IMR-90 (cell line): ENCODE measurements around the gene SEC14L6. TPM values are rescaled to one million over a fixed set of nuclear protein-coding genes. Genes with fewer than 3 reads are reported as not detected.

Source experiments
- ATAC-seq: fragments of 200-7000 bp; cut with Tn5 transposase; 2 replicates; pipeline ENCODE4 v1.9.1; 2020; ENCODE audit warnings: low read depth, mild to moderate bottlenecking, moderate library complexity
- BruUV-seq: library from RNA; stranded (reverse); fragments of 400-500 nt; replicated peaks from 2 replicates; lab custom pipeline; 2021; lab: Mats Ljungman, UMichigan
- CTCF ChIA-PET: fragments of 300-600 bp; formaldehyde crosslinking; extraction: SDS; loops from one replicate; lab custom pipeline; 2021; ENCODE audit warnings: antibody characterized with exemption; lab: Yijun Ruan, JAX
- POLR2A ChIA-PET: fragments of 300-600 bp; sonication (Branson Sonifier 250); formaldehyde crosslinking; loops from one replicate; lab custom pipeline; 2022; ENCODE audit warnings: antibody characterized with exemption; ENCODE audit not compliant: unreplicated experiment; lab: Charles Lee
- DNase-seq: peaks from one replicate; pipeline ENCODE4 v3.0.0; 2013
- H2AFZ ChIP-seq: replicated peaks from 2 replicates; pipeline ENCODE3; 2013; ENCODE audit warnings: low read length, mild to moderate bottlenecking; ENCODE audit not compliant: poor library complexity
- H2AK5ac ChIP-seq: 2 replicates; pipeline ENCODE4 v1.6.1; 2013; ENCODE audit warnings: low read depth, low read length, inconsistent platforms
- H2AK9ac ChIP-seq: replicated peaks from 2 replicates; pipeline ENCODE3; 2013; ENCODE audit warnings: mild to moderate bottlenecking, low read depth, low read length, moderate library complexity; ENCODE audit not compliant: poor library complexity
- H2BK120ac ChIP-seq: 2 replicates; pipeline ENCODE4 v1.6.1; 2013; ENCODE audit warnings: low read depth, low read length, inconsistent platforms
- H2BK15ac ChIP-seq: 3 replicates; pipeline ENCODE4 v1.6.1; 2013; ENCODE audit warnings: low read depth, low read length, inconsistent platforms
- H2BK20ac ChIP-seq: 2 replicates; pipeline ENCODE4 v1.6.1; 2013; ENCODE audit warnings: low read depth, mild to moderate bottlenecking, inconsistent platforms, low read length, moderate library complexity
- H2BK5ac ChIP-seq: 2 replicates; pipeline ENCODE4 v1.6.1; 2013; ENCODE audit warnings: mild to moderate bottlenecking, low read depth, low read length, inconsistent platforms; ENCODE audit not compliant: poor library complexity, severe bottlenecking
- H3K14ac ChIP-seq: replicated peaks from 2 replicates; pipeline ENCODE4 v1.6.1; 2013; ENCODE audit warnings: low read depth, low read length, inconsistent platforms
- H3K18ac ChIP-seq: 2 replicates; pipeline ENCODE4 v1.6.1; 2013; ENCODE audit warnings: low read depth, low read length, control low read depth
- H3K23ac ChIP-seq: 2 replicates; pipeline ENCODE4 v1.6.1; 2013; ENCODE audit warnings: low read depth, low read length, inconsistent platforms
- H3K27ac ChIP-seq: 2 replicates; pipeline ENCODE4 v1.5.1; 2013; ENCODE audit warnings: mild to moderate bottlenecking, control low read depth, low read length; ENCODE audit not compliant: insufficient read depth
- H3K27me3 ChIP-seq: 2 replicates; pipeline ENCODE4 v1.6.1; 2013; ENCODE audit warnings: low read length; ENCODE audit not compliant: control insufficient read depth, insufficient read depth
- H3K36me3 ChIP-seq: 2 replicates; pipeline ENCODE4 v1.6.1; 2013; ENCODE audit warnings: low read length, mixed read lengths; ENCODE audit not compliant: control insufficient read depth, insufficient read depth
- H3K4ac ChIP-seq: 2 replicates; pipeline ENCODE4 v1.6.1; 2013; ENCODE audit warnings: low read depth, low read length, inconsistent platforms
- H3K4me1 ChIP-seq: 2 replicates; pipeline ENCODE4 v1.6.1; 2013; ENCODE audit warnings: low read length, mixed read lengths; ENCODE audit not compliant: control insufficient read depth, insufficient read depth
- H3K4me2 ChIP-seq: 2 replicates; pipeline ENCODE4 v1.6.1; 2013; ENCODE audit warnings: low read depth, mild to moderate bottlenecking, control low read depth, low read length, moderate library complexity
- H3K4me3 ChIP-seq: 2 replicates; pipeline ENCODE4 v1.5.1; 2013; ENCODE audit warnings: low read depth, mild to moderate bottlenecking, control low read depth, low read length, moderate library complexity; ENCODE audit not compliant: insufficient read depth
- H3K56ac ChIP-seq: 2 replicates; pipeline ENCODE4 v1.6.1; 2013; ENCODE audit warnings: low read length, inconsistent platforms; ENCODE audit not compliant: insufficient read depth; ENCODE audit errors: extremely low read depth
- H3K79me1 ChIP-seq, 2 experiments: 2 replicates each; pipeline ENCODE4 v1.6.1; 2013; ENCODE audit warnings: low read length in 2 of 2, inconsistent platforms in 1 of 2, low read depth in 1 of 2
- H3K9ac ChIP-seq: 2 replicates; pipeline ENCODE4 v1.6.1; 2013; ENCODE audit warnings: low read depth, low read length, control low read depth
- H3K9me1 ChIP-seq: 2 replicates; pipeline ENCODE4 v1.6.1; 2013; ENCODE audit warnings: low read length, inconsistent platforms; ENCODE audit not compliant: insufficient read depth
- H3K9me3 ChIP-seq: 2 replicates; pipeline ENCODE4 v1.6.1; 2013; ENCODE audit warnings: low read length; ENCODE audit not compliant: control insufficient read depth, insufficient read depth
- H4K20me1 ChIP-seq: 2 replicates; pipeline ENCODE4 v1.6.1; 2013; ENCODE audit warnings: low read length, inconsistent platforms; ENCODE audit not compliant: insufficient read depth
- H4K5ac ChIP-seq: 2 replicates; pipeline ENCODE4 v1.6.1; 2013; ENCODE audit warnings: mild to moderate bottlenecking, low read depth, low read length, control low read depth
- H4K8ac ChIP-seq, 2 experiments: 2 replicates each; pipeline ENCODE4 v1.6.1; 2013; ENCODE audit warnings: low read depth in 2 of 2, low read length in 2 of 2, control low read depth in 1 of 2, inconsistent platforms in 1 of 2
- H4K91ac ChIP-seq: 2 replicates; pipeline ENCODE4 v1.6.1; 2013; ENCODE audit warnings: low read depth, low read length, inconsistent platforms; ENCODE audit not compliant: insufficient read depth
- CEBPB ChIP-seq: IDR thresholded peaks from 2 replicates; pipeline ENCODE4 v1.6.1; 2012; ENCODE audit warnings: low read depth, low read length, improper control_type of control experiment
- CHD1 ChIP-seq: IDR thresholded peaks from 2 replicates; pipeline ENCODE4 v1.6.1; 2012; ENCODE audit warnings: low read depth, low read length, improper control_type of control experiment
- FOS ChIP-seq: fragments of 150-350 bp; IDR thresholded peaks from 2 replicates; pipeline ENCODE4 v1.6.1; 2016; ENCODE audit warnings: low read depth, low read length
- MAFK ChIP-seq: IDR thresholded peaks from 2 replicates; pipeline ENCODE4 v1.6.1; 2012; ENCODE audit warnings: low read depth, low read length, improper control_type of control experiment
- MAZ ChIP-seq: IDR thresholded peaks from 2 replicates; pipeline ENCODE4 v1.6.1; 2012; ENCODE audit warnings: low read depth, mild to moderate bottlenecking, low read length, improper control_type of control experiment, moderate library complexity, borderline replicate concordance
- NFE2L2 ChIP-seq: fragments of 150-350 bp; IDR thresholded peaks from 2 replicates; pipeline ENCODE4 v1.6.1; 2016; ENCODE audit warnings: low read depth, mild to moderate bottlenecking, low read length
- POLR2A ChIP-seq: IDR thresholded peaks from 2 replicates; pipeline ENCODE4 v1.6.1; 2012; ENCODE audit warnings: mild to moderate bottlenecking, low read depth, low read length
- RCOR1 ChIP-seq: IDR thresholded peaks from 2 replicates; pipeline ENCODE4 v1.6.1; 2012; ENCODE audit warnings: mild to moderate bottlenecking, low read length, improper control_type of control experiment; ENCODE audit not compliant: insufficient replicate concordance
- WGBS, 2 experiments: methylation state at CpG; one replicate each; pipeline versions ENCODE4 v1.1.5 to v1.1.7; 2013; ENCODE audit warnings: missing lambda C conversion rate in 2 of 2; ENCODE audit not compliant: insufficient read length in 1 of 2; ENCODE audit errors: extremely low coverage in 2 of 2; 5-methylcytosine and 5-hydroxymethylcytosine counted together
- dilution Hi-C: fragments of 300-500 bp; cut with HindIII; formaldehyde crosslinking; loops from one replicate; pipeline ENCODE4 v1.14.3; 2018; ENCODE audit warnings: low sequenced_read_pairs; ENCODE audit not compliant: unreplicated experiment
- in situ Hi-C: fragments of 300-500 bp; cut with MboI; formaldehyde crosslinking; loops from 3 replicates; pipeline ENCODE4 v1.14.3; 2019; ENCODE audit warnings: low sequenced_read_pairs, inconsistent platforms, mixed read lengths
- intact Hi-C: fragments of 100-400 bp; cut with micrococcal nuclease; formaldehyde crosslinking; loops from 2 replicates; pipeline ENCODE4 v1.10.0; 2022
- polyA plus RNA-seq, 3 experiments: library from polyadenylated mRNA; depleted of rRNA; stranded (reverse); fragments of >200 nt; gene quantifications; 2 replicates each; pipeline ENCODE4 v1.2.3, GENCODE V29; 2012; ENCODE audit warnings: low replicate concordance in 1 of 3
- total RNA-seq: library from RNA; depleted of rRNA; stranded (reverse); fragments of >200 nt; gene quantifications from 2 replicates; pipeline ENCODE4 v1.2.3, GENCODE V29; 2012
- TF ChIP-seq, protein P1 (sequence below): fragments of 150-350 bp; IDR thresholded peaks from 2 replicates; pipeline ENCODE4 v1.6.1; 2016; ENCODE audit warnings: low read depth, mild to moderate bottlenecking, low read length, moderate library complexity, borderline replicate concordance
- TF ChIP-seq, protein P2 (sequence below): conservative IDR thresholded peaks from 2 replicates; pipeline ENCODE4 v1.5.1; 2012; ENCODE audit warnings: mild to moderate bottlenecking, low read depth, low read length, improper control_type of control experiment
- TF ChIP-seq, protein P3 (sequence below): fragments of 150-350 bp; IDR thresholded peaks from 2 replicates; pipeline ENCODE4 v1.6.1; 2017; ENCODE audit warnings: mild to moderate bottlenecking, antibody characterized with exemption, low read length, low read depth

SEC14L6 gene
- total and polyA plus RNA-seq, 2 of the 4 experiments (the other 2 are of a cell fraction), result 0.09 TPM; not detected in 1

DNA sequence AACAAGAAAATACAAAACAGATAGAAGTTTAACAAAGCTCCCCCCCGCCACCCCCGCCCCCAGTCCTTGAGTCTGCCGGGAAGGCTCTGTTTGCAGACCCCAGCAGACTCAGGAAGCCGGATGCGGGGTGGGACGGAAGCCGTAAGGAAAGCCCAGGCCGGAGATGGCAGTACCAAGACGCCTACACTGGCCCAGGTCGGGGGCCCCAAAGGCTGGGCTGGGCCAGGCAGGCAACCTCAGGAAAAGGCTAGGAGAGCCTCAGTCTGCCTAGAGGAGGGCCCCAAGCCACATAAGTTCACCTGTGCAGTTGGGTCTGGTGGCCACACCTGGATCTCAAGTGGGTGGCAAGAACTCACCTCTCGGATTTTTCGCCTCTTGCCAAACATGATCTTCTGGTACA lies 31.9 kb upstream of the SEC14L6 start:
- CTCF ChIA-PET, result no interaction called here
- Histone ChIP-seq H2BK5ac (no peak overlapping the region), H3K4me2 (no peak overlapping the region), H3K4me3 (no peak overlapping the region), H3K4ac (no peak overlapping the region), H3K4me1 (peaks cover 9% of the 10 kb centered on the region), H4K91ac (no peak overlapping the region), H3K79me1 (0 out of 4 replicates have a peak, but pooled peaks cover 0 to 3% of the 10 kb centered on the region in 2 experiments), H4K8ac (no peak overlapping the region), H3K9me3 (no peaks in the 10 kb centered on the region), H3K9me1 (peaks cover 7% of the 10 kb centered on the region; the same call in 1 of the 2 replicates), H4K5ac (no peak overlapping the region), H2AFZ (no peak overlapping the region), H2AK9ac (no peak overlapping the region), H2BK15ac (no peak overlapping the region), H3K23ac (no peak overlapping the region), H3K27ac (no peak overlapping the region), H2AK5ac (no peak overlapping the region), H4K20me1 (0 out of 2 replicates have a peak, but pooled peaks cover 5% of the 10 kb centered on the region), H3K9ac (no peak overlapping the region), H3K18ac (no peak overlapping the region), H3K14ac (no peak overlapping the region), H2BK20ac (no peak overlapping the region), H3K36me3 (peaks cover 72% of the 10 kb centered on the region), H3K56ac (no peak overlapping the region), H3K27me3 (peaks cover 3% of the 10 kb centered on the region; the same call in 1 of the 2 replicates), H2BK120ac (no peak overlapping the region)
- dilution Hi-C loops (no loop called here), in situ Hi-C loops (no loop called here), intact Hi-C loops (no loop called here)
- WGBS, 2 experiments, result 96% methylated on average over 10 of the region's 12 CpGs; no CpG with 5 or more reads in 1 of the 2 experiments
- POLR2A ChIA-PET, result no interaction called here
- no peak for TF ChIP-seq FOS
- TF ChIP-seq, protein P1, sequence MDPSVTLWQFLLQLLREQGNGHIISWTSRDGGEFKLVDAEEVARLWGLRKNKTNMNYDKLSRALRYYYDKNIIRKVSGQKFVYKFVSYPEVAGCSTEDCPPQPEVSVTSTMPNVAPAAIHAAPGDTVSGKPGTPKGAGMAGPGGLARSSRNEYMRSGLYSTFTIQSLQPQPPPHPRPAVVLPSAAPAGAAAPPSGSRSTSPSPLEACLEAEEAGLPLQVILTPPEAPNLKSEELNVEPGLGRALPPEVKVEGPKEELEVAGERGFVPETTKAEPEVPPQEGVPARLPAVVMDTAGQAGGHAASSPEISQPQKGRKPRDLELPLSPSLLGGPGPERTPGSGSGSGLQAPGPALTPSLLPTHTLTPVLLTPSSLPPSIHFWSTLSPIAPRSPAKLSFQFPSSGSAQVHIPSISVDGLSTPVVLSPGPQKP, result no peak
- TF ChIP-seq POLR2A, result no peak
- TF ChIP-seq MAFK, result no peak
- no peak for TF ChIP-seq NFE2L2
- TF ChIP-seq CHD1, result no peak
- TF ChIP-seq, protein P2, sequence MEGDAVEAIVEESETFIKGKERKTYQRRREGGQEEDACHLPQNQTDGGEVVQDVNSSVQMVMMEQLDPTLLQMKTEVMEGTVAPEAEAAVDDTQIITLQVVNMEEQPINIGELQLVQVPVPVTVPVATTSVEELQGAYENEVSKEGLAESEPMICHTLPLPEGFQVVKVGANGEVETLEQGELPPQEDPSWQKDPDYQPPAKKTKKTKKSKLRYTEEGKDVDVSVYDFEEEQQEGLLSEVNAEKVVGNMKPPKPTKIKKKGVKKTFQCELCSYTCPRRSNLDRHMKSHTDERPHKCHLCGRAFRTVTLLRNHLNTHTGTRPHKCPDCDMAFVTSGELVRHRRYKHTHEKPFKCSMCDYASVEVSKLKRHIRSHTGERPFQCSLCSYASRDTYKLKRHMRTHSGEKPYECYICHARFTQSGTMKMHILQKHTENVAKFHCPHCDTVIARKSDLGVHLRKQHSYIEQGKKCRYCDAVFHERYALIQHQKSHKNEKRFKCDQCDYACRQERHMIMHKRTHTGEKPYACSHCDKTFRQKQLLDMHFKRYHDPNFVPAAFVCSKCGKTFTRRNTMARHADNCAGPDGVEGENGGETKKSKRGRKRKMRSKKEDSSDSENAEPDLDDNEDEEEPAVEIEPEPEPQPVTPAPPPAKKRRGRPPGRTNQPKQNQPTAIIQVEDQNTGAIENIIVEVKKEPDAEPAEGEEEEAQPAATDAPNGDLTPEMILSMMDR, result no peak
- TF ChIP-seq RCOR1, result no peak
- no peak for TF ChIP-seq CEBPB
- TF ChIP-seq MAZ, result no peak
- TF ChIP-seq, protein P3, sequence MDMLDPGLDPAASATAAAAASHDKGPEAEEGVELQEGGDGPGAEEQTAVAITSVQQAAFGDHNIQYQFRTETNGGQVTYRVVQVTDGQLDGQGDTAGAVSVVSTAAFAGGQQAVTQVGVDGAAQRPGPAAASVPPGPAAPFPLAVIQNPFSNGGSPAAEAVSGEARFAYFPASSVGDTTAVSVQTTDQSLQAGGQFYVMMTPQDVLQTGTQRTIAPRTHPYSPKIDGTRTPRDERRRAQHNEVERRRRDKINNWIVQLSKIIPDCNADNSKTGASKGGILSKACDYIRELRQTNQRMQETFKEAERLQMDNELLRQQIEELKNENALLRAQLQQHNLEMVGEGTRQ, result no peak
- ATAC-seq (no peak), DNase-seq (no peak)
- BruUV-seq, result no TSS peak
